HepG2 (cell line): ENCODE data around the gene ZFAND6.
"Not testable (repeated sequence)": the region's sequence is repeated elsewhere in the genome, so short reads cannot be mapped to it uniquely, and the experiment has no call there.

Experiments
- ARHGAP35 ChIP-seq: sonication (generic); formaldehyde crosslinking; IDR thresholded peaks from 2 replicates; pipeline ENCODE4 v1.9.0; 2022; ENCODE audit warnings: mild to moderate bottlenecking, inconsistent platforms, moderate library complexity, missing genetic modification reagents, borderline replicate concordance
- GLI4 ChIP-seq: sonication (generic); formaldehyde crosslinking; IDR thresholded peaks from 2 replicates; pipeline ENCODE4 v1.5.1; 2020; ENCODE audit warnings: missing genetic modification reagents, mild to moderate bottlenecking, moderate library complexity, borderline replicate concordance
- HHEX ChIP-seq: IDR thresholded peaks from 2 replicates; pipeline ENCODE4 v1.6.1; 2016; ENCODE audit warnings: control low read depth
- KAT7 ChIP-seq: IDR thresholded peaks from 2 replicates; pipeline ENCODE4 v1.6.1; 2018; ENCODE audit warnings: borderline replicate concordance, missing compliant biosample characterization
- REPIN1 ChIP-seq: sonication (generic); formaldehyde crosslinking; IDR thresholded peaks from 2 replicates; pipeline ENCODE4 v1.8.0; 2022; ENCODE audit warnings: missing genetic modification reagents, low read depth, mild to moderate bottlenecking, borderline replicate concordance
- RFX5 ChIP-seq: IDR thresholded peaks from 2 replicates; pipeline ENCODE4 v1.6.1; 2011; ENCODE audit warnings: low read depth, low read length, improper control_type of control experiment
- TCF7 ChIP-seq: sonication (generic); IDR thresholded peaks from 2 replicates; pipeline ENCODE4 v1.6.1; 2016; ENCODE audit warnings: antibody characterized with exemption, low read depth
- TEAD2 ChIP-seq: sonication (generic); formaldehyde crosslinking; IDR thresholded peaks from 2 replicates; pipeline ENCODE4 v1.9.0; 2021; ENCODE audit warnings: missing genetic modification reagents
- ZFP36 ChIP-seq: fragments of 150-350 bp; IDR thresholded peaks from 2 replicates; pipeline ENCODE4 v1.6.1; 2018; ENCODE audit warnings: borderline replicate concordance, low read length, low read depth; ENCODE audit not compliant: partially characterized antibody
- ZNF788 ChIP-seq: sonication (generic); formaldehyde crosslinking; IDR thresholded peaks from 2 replicates; pipeline ENCODE4 v1.5.0; 2020; ENCODE audit warnings: mild to moderate bottlenecking, missing genetic modification reagents, borderline replicate concordance

DNA sequence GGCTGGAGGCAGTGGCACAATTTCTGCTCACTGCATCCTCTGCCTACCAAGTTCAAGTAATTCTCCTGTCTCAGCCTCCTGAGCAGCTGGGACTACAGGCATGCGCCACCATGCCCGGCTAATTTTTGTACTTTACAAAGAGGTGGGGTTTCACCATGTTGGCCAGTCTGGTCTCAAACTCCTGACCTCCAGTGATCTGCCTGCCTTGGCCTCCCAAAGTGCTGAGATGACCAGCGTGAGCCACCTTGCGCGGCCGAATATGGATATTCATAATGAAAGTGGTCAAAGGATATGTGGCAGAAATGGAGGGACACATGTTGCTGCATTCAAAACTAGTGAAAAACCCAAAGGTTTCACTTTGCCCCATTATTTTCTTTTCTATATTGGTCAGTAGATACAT, 40.2 kb downstream of the ZFAND6 start:
- not testable (repeated sequence) for TF ChIP-seq RFX5; ARHGAP35 (CRISPR knock-in tag); ZNF788 (CRISPR knock-in tag); GLI4 (CRISPR knock-in tag); KAT7 (CRISPR knock-in tag); REPIN1 (CRISPR knock-in tag); TEAD2 (CRISPR knock-in tag); ZFP36; TCF7; HHEX (CRISPR knock-in tag)
